Left ventricle myocardium inferior (tissue), 1 donor: ENCODE measurements around the gene MYT1. TPM values are rescaled to one million over a fixed set of nuclear protein-coding genes. Genes with fewer than 3 reads are reported as not detected.
A peak's percentile ranks its signal among the peaks of the same experiment; 100 is the strongest.

Source experiments
- DNase-seq: peaks from one replicate; pipeline ENCODE4 v3.0.0-alpha.2; 2020
- H3K27ac ChIP-seq: fragments of 200-600 bp; replicated peaks from 2 replicates; pipeline ENCODE4 v1.8.0; 2021
- H3K27me3 ChIP-seq: fragments of 200-600 bp; 2 replicates; pipeline ENCODE4 v1.8.0; 2021; ENCODE audit warnings: low read depth
- H3K36me3 ChIP-seq: fragments of 200-600 bp; 2 replicates; pipeline ENCODE4 v1.8.0; 2021
- H3K4me1 ChIP-seq: fragments of 200-600 bp; 2 replicates; pipeline ENCODE4 v1.8.0; 2021
- H3K4me3 ChIP-seq: fragments of 200-600 bp; 2 replicates; pipeline ENCODE4 v1.8.0; 2021; ENCODE audit warnings: mild to moderate bottlenecking, moderate library complexity
- H3K9me3 ChIP-seq: fragments of 200-600 bp; replicated peaks from 2 replicates; pipeline ENCODE4 v1.8.0; 2021
- CTCF ChIP-seq: fragments of 200-600 bp; IDR thresholded peaks from 2 replicates; pipeline ENCODE4 v1.8.0; 2021; ENCODE audit warnings: antibody characterized with exemption, mild to moderate bottlenecking, borderline replicate concordance
- intact Hi-C: fragments of 100-400 bp; cut with micrococcal nuclease; formaldehyde crosslinking; loops from one replicate; pipeline ENCODE4 v1.11.0; 2022
- total RNA-seq: library from RNA; stranded (reverse); fragmentation: NEBNext Ultra II Directional; extraction: Animal tissue kit (Norgen Biotek cat#: 25700); gene quantifications from one replicate; pipeline ENCODE4 v1.2.1, GENCODE V29; 2021
- donor health status: DM: no; HTN: yes; CAD: no; lungs with severe emphysema.

Gene MYT1
- total RNA-seq, 1 donor from 2014 or later = 0.11 TPM

GRCh38 chr20:64269604-64270411 is 105.6 kb downstream of the MYT1 start:
- peaks cover 61% of the 10 kb centered on the region for H3K4me1 ChIP-seq
- TF ChIP-seq CTCF = no peak
- intact Hi-C loops = no loop called here
- H3K4me3 ChIP-seq = no peak overlapping the region
- no peaks in the 10 kb centered on the region for H3K9me3 ChIP-seq
- H3K27me3 ChIP-seq = no peaks in the 10 kb centered on the region
- H3K36me3 ChIP-seq = peaks cover 45% of the 10 kb centered on the region
- peak overlapping the region; percentile 72 for H3K27ac ChIP-seq
- no peak for DNase-seq

- no peak overlapping the region for H3K4me3 ChIP-seq
- intact Hi-C loops = no loop called here
- no peaks in the 10 kb centered on the region for H3K9me3 ChIP-seq
- H3K27me3 ChIP-seq = no peaks in the 10 kb centered on the region
- no peak overlapping the region for H3K27ac ChIP-seq
- peaks cover 50% of the 10 kb centered on the region for H3K4me1 ChIP-seq
- no peak for TF ChIP-seq CTCF
- peaks cover 44% of the 10 kb centered on the region for H3K36me3 ChIP-seq
- DNase-seq = no peak
These were observed 107.4 kb downstream of the MYT1 start for GRCh38 chr20:64271636-64272035.

GRCh38 chr20:64273109-64273508 is 108.9 kb downstream of the MYT1 start:
- H3K27ac ChIP-seq = no peak overlapping the region
- H3K27me3 ChIP-seq = no peaks in the 10 kb centered on the region
- H3K4me1 ChIP-seq = peaks cover 36% of the 10 kb centered on the region
- peaks cover 47% of the 10 kb centered on the region for H3K36me3 ChIP-seq
- no peak for DNase-seq
- H3K4me3 ChIP-seq = no peak overlapping the region
- H3K9me3 ChIP-seq = no peaks in the 10 kb centered on the region
- intact Hi-C loops = no loop called here
- no peak for TF ChIP-seq CTCF

- intact Hi-C loops = no loop called here
- Histone ChIP-seq H3K36me3 (peaks cover 35% of the 10 kb centered on the region), H3K4me3 (no peak overlapping the region), H3K4me1 (peaks cover 12% of the 10 kb centered on the region), H3K27me3 (no peaks in the 10 kb centered on the region), H3K9me3 (no peaks in the 10 kb centered on the region), H3K27ac (no peak overlapping the region)
- no peak for TF ChIP-seq CTCF
- DNase-seq = no peak
These were observed 112.6 kb downstream of the MYT1 start for GRCh38 chr20:64276817-64277216.

GRCh38 chr20:64277571-64278316 is 113.5 kb downstream of the MYT1 start:
- no peak for DNase-seq
- Histone ChIP-seq H3K27ac (no peak overlapping the region), H3K9me3 (no peaks in the 10 kb centered on the region), H3K4me3 (no peak overlapping the region), H3K36me3 (peaks cover 26% of the 10 kb centered on the region), H3K4me1 (peaks cover 12% of the 10 kb centered on the region), H3K27me3 (no peaks in the 10 kb centered on the region)
- TF ChIP-seq CTCF = no peak
- intact Hi-C loops = no loop called here
